ENCODE measurements around the gene STOX2. TPM values are rescaled to one million over a fixed set of nuclear protein-coding genes. Genes with fewer than 3 reads are reported as not detected.

The STOX2 gene
- total and polyA plus RNA-seq, 7 experiments from 2014 or later = not detected

DNA sequence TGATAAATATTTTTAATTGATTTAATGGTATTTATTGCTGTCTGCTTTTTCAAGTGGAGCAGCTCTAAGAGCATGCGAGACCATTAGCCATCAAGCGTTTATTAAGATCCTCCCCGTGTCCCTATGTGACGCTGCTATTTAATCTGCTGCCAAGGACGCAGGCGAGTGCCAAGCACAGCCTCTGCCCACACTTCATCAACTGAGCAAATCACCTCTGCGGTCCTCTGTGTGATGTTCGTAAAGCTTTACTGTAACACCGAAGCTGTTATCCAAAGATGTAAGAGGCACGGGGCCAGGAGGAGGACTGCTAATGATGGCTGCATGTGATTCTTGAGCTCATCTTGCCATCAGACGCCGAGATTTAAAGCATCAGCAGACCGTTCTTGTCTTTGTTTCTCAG lies 79.5 kb downstream of the STOX2 start:
- Mint-ChIP-seq H3K9me3 (peaks cover 0 to 9% (median 0%) of the 10 kb centered on the region in 11 donors), H3K27me3 (peaks cover 0 to 17% (median 6%) of the 10 kb centered on the region in 5 donors), H3K27ac (no peak overlapping the region), H3K36me3 (no peaks in the 10 kb centered on the region), H3K4me1 (no peaks in the 10 kb centered on the region), H3K4me3 (no peak overlapping the region)
- Histone ChIP-seq H3K27ac (ENCODE audit: low read depth, low read length) (no peak overlapping the region), H3K4me3 (ENCODE audit: low read length) (no peak overlapping the region), H3K27me3 (ENCODE audit: control insufficient read depth in 2 of 2, insufficient read depth in 2 of 2, low read length in 2 of 2) (no peaks in the 10 kb centered on the region), H3K9me3 (ENCODE audit: control insufficient read depth in 2 of 3, low read length in 3 of 3) (no peaks in the 10 kb centered on the region), H3K4me1 (ENCODE audit: control insufficient read depth in 2 of 2, insufficient read depth in 2 of 2, low read length in 2 of 2) (no peaks in the 10 kb centered on the region), H3K36me3 (ENCODE audit: control insufficient read depth in 2 of 3, insufficient read depth in 3 of 3, low read length in 3 of 3) (no peaks in the 10 kb centered on the region)
- ChIA-PET POLR2A (no interaction called here), CTCF (no interaction called here)
- DNase-seq (no peak), ATAC-seq (no peak)
- intact Hi-C loops (cut with micrococcal nuclease) = no loop called here

DNA sequence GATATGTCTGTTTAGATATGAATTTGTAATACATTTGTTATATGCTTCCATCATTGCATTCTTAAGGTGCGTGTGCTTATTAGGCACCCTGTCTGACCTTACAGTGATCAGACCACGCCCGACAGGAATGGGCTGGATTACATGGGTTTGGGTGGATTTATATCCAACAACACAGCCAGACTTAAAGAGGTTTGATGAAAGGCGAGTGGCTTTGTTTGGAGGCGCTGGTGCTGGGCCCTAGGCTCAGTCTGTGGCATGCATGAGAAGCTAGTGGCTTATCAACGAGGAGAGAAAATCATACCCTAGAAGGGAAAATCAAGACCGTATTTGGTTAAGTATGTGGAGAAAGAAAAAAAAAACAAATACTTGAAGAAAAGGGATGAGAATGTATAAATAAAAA lies 80.7 kb downstream of the STOX2 start:
- Histone ChIP-seq H3K27ac (ENCODE audit: low read depth, low read length) (no peak overlapping the region), H3K4me1 (ENCODE audit: control insufficient read depth in 2 of 2, insufficient read depth in 2 of 2, low read length in 2 of 2) (no peaks in the 10 kb centered on the region), H3K4me3 (ENCODE audit: low read length) (no peak overlapping the region), H3K27me3 (ENCODE audit: control insufficient read depth in 2 of 2, insufficient read depth in 2 of 2, low read length in 2 of 2) (no peaks in the 10 kb centered on the region), H3K36me3 (ENCODE audit: control insufficient read depth in 2 of 3, insufficient read depth in 3 of 3, low read length in 3 of 3) (no peaks in the 10 kb centered on the region), H3K9me3 (ENCODE audit: control insufficient read depth in 2 of 3, low read length in 3 of 3) (no peaks in the 10 kb centered on the region)
- POLR2A ChIA-PET = no interaction called here
- peaks cover 0 to 10% (median 10%) of the 10 kb centered on the region in 5 donors for H3K27me3 Mint-ChIP-seq
- H3K4me1 Mint-ChIP-seq = no peaks in the 10 kb centered on the region
- H3K9me3 Mint-ChIP-seq = peaks cover 0 to 9% (median 0%) of the 10 kb centered on the region in 11 donors
- no peak overlapping the region for H3K27ac Mint-ChIP-seq
- ATAC-seq = no peak
- no peak overlapping the region for H3K4me3 Mint-ChIP-seq
- no peak for DNase-seq
- H3K36me3 Mint-ChIP-seq = no peaks in the 10 kb centered on the region
- CTCF ChIA-PET = no interaction called here
- intact Hi-C loops (cut with micrococcal nuclease) = no loop called here

DNA sequence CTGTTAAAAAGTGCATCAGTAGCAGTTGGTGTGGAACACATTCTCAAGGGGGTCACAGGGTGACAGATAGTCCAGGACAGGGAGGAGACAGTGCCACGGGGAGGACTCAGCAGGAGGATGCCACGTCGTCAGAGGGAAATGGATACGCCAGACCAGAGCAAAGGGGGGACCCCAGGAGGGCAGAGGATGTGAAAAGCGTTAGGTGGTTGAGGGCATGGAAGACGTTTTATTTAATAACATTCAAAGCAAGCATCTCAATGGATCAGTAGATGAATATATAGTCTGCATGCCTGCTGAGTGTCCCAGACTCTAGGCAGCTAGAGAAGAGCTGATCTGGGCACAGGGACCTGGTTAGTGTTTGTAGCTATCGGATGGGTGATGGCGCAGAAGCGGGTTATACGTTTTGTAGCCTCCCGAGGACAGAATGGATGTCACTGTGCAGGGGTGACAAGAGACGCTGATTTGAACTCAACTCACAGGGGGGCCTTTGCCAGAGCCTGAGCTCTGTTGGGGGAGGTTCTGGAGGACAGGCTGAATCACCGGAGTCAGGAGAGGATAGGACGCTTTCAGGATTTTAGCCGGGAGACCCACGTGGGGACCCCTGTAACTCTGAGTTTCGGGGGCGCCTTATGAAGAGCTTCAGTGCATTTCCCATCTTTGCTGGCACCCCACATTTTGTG lies 81.3 kb downstream of the STOX2 start:
- Histone ChIP-seq H3K27me3 (ENCODE audit: control insufficient read depth in 2 of 2, insufficient read depth in 2 of 2, low read length in 2 of 2) (no peaks in the 10 kb centered on the region), H3K27ac (ENCODE audit: low read depth, low read length) (no peak overlapping the region), H3K9me3 (ENCODE audit: control insufficient read depth in 2 of 3, low read length in 3 of 3) (no peaks in the 10 kb centered on the region), H3K36me3 (ENCODE audit: control insufficient read depth in 2 of 3, insufficient read depth in 3 of 3, low read length in 3 of 3) (no peaks in the 10 kb centered on the region), H3K4me3 (ENCODE audit: low read length) (no peak overlapping the region), H3K4me1 (ENCODE audit: control insufficient read depth in 2 of 2, insufficient read depth in 2 of 2, low read length in 2 of 2) (no peaks in the 10 kb centered on the region)
- no peak for DNase-seq
- Mint-ChIP-seq H3K9me3 (peaks cover 0 to 9% (median 0%) of the 10 kb centered on the region in 11 donors), H3K36me3 (no peaks in the 10 kb centered on the region), H3K4me3 (no peak overlapping the region), H3K4me1 (no peaks in the 10 kb centered on the region), H3K27me3 (peaks cover 0 to 13% (median 10%) of the 10 kb centered on the region in 5 donors), H3K27ac (no peak overlapping the region)
- no peak for ATAC-seq
- intact Hi-C loops (cut with micrococcal nuclease) = no loop called here
- ChIA-PET POLR2A (no interaction called here), CTCF (no interaction called here)

DNA sequence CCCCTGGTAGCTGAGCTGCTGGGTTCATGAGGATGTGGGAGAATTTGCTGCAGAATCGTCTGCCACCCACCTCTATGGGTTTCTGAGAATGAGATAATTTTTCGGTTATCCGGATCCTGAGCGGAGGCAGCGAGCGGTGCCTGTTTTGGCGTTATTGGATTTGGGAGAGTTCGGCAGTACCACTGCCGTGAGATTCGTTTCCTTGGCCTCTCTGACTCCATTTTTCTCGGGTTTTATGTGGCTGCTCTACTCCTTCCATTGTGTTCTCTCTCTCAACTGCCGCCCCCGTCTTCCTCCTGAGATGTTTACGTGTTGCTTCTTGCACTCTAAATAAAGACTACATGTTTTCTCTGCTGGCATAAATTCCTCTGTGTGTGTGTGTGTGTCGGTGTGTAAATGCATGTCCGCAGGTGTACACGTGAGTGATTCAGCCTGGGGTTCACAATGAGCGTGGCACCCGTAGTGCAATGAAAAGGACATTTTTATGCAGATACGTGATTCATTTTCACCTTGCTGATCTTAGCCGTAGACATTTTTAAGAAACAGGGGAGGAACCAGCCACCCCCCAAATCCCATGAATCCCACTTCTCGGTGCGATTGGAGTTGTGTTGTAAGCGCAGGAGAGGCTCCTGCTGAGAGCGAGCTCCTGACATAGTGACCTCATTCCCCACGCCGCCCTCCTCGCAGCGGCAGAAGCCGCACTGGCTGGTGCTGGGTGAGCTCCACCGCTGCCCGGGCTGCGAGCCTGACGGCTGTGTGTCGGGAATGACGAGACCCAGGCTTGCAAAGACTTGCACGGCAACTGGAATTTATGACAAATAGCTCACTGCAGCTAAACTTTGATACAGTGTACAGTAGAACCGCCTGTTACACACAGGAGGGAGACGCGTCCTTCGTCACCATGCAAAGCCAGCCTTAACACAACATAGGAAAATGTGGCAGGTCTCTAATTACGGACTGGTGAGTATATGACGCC lies 82.2 kb downstream of the STOX2 start:
- no peak for DNase-seq
- Histone ChIP-seq H3K4me1 (ENCODE audit: control insufficient read depth in 2 of 2, insufficient read depth in 2 of 2, low read length in 2 of 2) (no peaks in the 10 kb centered on the region), H3K27ac (ENCODE audit: low read depth, low read length) (no peak overlapping the region), H3K36me3 (ENCODE audit: control insufficient read depth in 2 of 3, insufficient read depth in 3 of 3, low read length in 3 of 3) (no peaks in the 10 kb centered on the region), H3K27me3 (ENCODE audit: control insufficient read depth in 2 of 2, insufficient read depth in 2 of 2, low read length in 2 of 2) (no peaks in the 10 kb centered on the region), H3K9me3 (ENCODE audit: control insufficient read depth in 2 of 3, low read length in 3 of 3) (no peaks in the 10 kb centered on the region), H3K4me3 (ENCODE audit: low read length) (no peak overlapping the region)
- Mint-ChIP-seq H3K4me1 (no peaks in the 10 kb centered on the region), H3K27ac (no peak overlapping the region), H3K4me3 (no peak overlapping the region), H3K36me3 (no peaks in the 10 kb centered on the region), H3K27me3 (peaks cover 0 to 13% (median 12%) of the 10 kb centered on the region in 5 donors), H3K9me3 (peaks cover 0 to 9% (median 0%) of the 10 kb centered on the region in 11 donors)
- intact Hi-C loops (cut with micrococcal nuclease) = no loop called here
- no peak for ATAC-seq
- POLR2A ChIA-PET = no interaction called here
- CTCF ChIA-PET = no interaction called here

DNA sequence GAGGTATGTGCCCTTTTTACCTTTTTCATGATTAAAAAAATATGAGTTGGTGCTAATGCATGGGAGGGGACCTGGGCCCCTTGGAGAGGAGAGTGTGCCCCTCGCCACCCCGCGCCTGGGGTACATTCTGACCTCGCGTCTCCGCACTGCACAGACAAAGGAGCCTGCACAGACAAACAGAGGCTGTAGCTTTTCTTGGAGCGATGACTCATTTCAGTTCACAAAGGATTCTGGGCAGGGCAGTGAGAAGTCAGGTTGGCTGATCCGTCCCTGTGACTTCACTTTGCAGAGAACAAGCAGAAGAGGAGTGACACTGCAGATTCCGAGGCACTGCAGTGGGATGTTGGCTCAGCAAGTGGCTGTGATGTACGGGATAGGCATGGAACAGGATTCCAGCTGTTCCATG lies 82.9 kb downstream of the STOX2 start:
- no peaks in the 10 kb centered on the region for H3K36me3 ChIP-seq (ENCODE audit: control insufficient read depth in 2 of 3, insufficient read depth in 3 of 3, low read length in 3 of 3)
- no peaks in the 10 kb centered on the region for H3K27me3 ChIP-seq (ENCODE audit: control insufficient read depth in 2 of 2, insufficient read depth in 2 of 2, low read length in 2 of 2)
- H3K27me3 Mint-ChIP-seq = peaks cover 0 to 16% (median 13%) of the 10 kb centered on the region in 5 donors
- H3K4me3 Mint-ChIP-seq = peak overlapping the region in 1 of 10 donors; percentile 10
- DNase-seq (no peak), ATAC-seq (peak; percentile 71)
- no peaks in the 10 kb centered on the region for H3K4me1 Mint-ChIP-seq
- intact Hi-C loops (cut with micrococcal nuclease) = no loop called here
- no peak overlapping the region for H3K4me3 ChIP-seq (ENCODE audit: low read length)
- ChIA-PET CTCF (no interaction called here), POLR2A (no interaction called here)
- no peaks in the 10 kb centered on the region for H3K9me3 ChIP-seq (ENCODE audit: control insufficient read depth in 2 of 3, low read length in 3 of 3)
- H3K36me3 Mint-ChIP-seq = no peaks in the 10 kb centered on the region
- no peak overlapping the region for H3K27ac Mint-ChIP-seq
- no peak overlapping the region for H3K27ac ChIP-seq (ENCODE audit: low read depth, low read length)
- peaks cover 0 to 5% (median 0%) of the 10 kb centered on the region in 11 donors for H3K9me3 Mint-ChIP-seq
- H3K4me1 ChIP-seq (ENCODE audit: control insufficient read depth in 2 of 2, insufficient read depth in 2 of 2, low read length in 2 of 2) = no peaks in the 10 kb centered on the region

DNA sequence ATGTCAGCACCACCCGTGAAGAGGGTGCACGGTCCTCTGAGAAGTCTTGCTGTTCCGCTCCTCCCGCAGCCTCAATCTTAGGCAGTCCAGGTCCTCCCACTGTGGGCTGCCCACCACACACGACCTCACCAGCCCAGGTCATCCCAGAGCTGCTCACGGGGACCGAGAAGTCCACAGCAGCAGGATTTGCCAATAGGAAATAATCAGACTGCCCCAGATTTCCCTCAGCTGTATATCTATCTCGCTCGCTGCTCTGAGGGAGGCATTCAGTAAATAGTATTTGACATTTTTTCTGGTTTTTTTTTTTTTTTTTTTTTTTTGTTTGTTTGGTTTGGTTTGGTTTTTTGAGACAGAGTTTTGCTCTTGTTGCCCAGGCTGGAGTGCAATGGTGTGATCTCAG lies 83.8 kb downstream of the STOX2 start:
- Histone ChIP-seq H3K27ac (ENCODE audit: low read depth, low read length) (no peak overlapping the region), H3K4me3 (ENCODE audit: low read length) (no peak overlapping the region), H3K9me3 (ENCODE audit: control insufficient read depth in 2 of 3, low read length in 3 of 3) (no peaks in the 10 kb centered on the region), H3K4me1 (ENCODE audit: control insufficient read depth in 2 of 2, insufficient read depth in 2 of 2, low read length in 2 of 2) (no peaks in the 10 kb centered on the region), H3K36me3 (ENCODE audit: control insufficient read depth in 2 of 3, insufficient read depth in 3 of 3, low read length in 3 of 3) (no peaks in the 10 kb centered on the region), H3K27me3 (ENCODE audit: control insufficient read depth in 2 of 2, insufficient read depth in 2 of 2, low read length in 2 of 2) (no peaks in the 10 kb centered on the region)
- ATAC-seq = no peak
- intact Hi-C loops (cut with micrococcal nuclease) = no loop called here
- no peaks in the 10 kb centered on the region for H3K4me1 Mint-ChIP-seq
- no peaks in the 10 kb centered on the region for H3K36me3 Mint-ChIP-seq
- no peak for DNase-seq
- CTCF ChIA-PET = no interaction called here
- H3K9me3 Mint-ChIP-seq = peaks cover 0 to 3% (median 0%) of the 10 kb centered on the region in 11 donors
- H3K27ac Mint-ChIP-seq = no peak overlapping the region
- no peak overlapping the region for H3K4me3 Mint-ChIP-seq
- peaks cover 0 to 16% (median 13%) of the 10 kb centered on the region in 5 donors for H3K27me3 Mint-ChIP-seq
- POLR2A ChIA-PET = no interaction called here

Measured in naive thymus-derived CD4-positive, alpha-beta T cell (primary cell).